Spleen (tissue), 11 donors: ENCODE measurements around the gene ARHGEF28. TPM values are rescaled to one million over a fixed set of nuclear protein-coding genes. Genes with fewer than 3 reads are reported as not detected.

ENCODE experiments used
- DNase-seq: peaks from one replicate; pipeline ENCODE4 v3.0.0-alpha.2; 2020
- H3K27ac ChIP-seq, 8 donors: fragments of 200-600 bp; sonication (generic) in 7 of 8; 1 replicate in 4 of 8; 2 replicates in 4 of 8; pipeline versions ENCODE4 v1.5.0 to v1.8.0; 2016 to 2021; ENCODE audit warnings: inconsistent platforms in 4 of 8, mild to moderate bottlenecking in 4 of 8, moderate library complexity in 1 of 8
- H3K27me3 ChIP-seq, 7 donors: fragments of 200-600 bp; sonication (generic) in 6 of 7; replicated peaks in 1 of 7; 1 replicate in 4 of 7; 2 replicates in 3 of 7; pipeline versions ENCODE4 v1.5.0 to v1.8.0; 2016 to 2021; ENCODE audit warnings: inconsistent platforms in 3 of 7, mild to moderate bottlenecking in 1 of 7
- H3K36me3 ChIP-seq, 6 donors: fragments of 200-600 bp; sonication (generic) in 5 of 6; 1 replicate in 4 of 6; 2 replicates in 2 of 6; pipeline versions ENCODE4 v1.5.0 to v1.8.0; 2016 to 2021; ENCODE audit warnings: inconsistent platforms in 2 of 6
- H3K4me1 ChIP-seq, 6 donors: fragments of 200-600 bp; sonication (generic) in 5 of 6; 1 replicate in 3 of 6; 2 replicates in 3 of 6; pipeline versions ENCODE4 v1.5.0 to v1.8.0; 2016 to 2021; ENCODE audit warnings: inconsistent platforms in 3 of 6
- H3K4me3 ChIP-seq, 8 donors: fragments of 200-600 bp; sonication (generic) in 7 of 8; 1 replicate in 4 of 8; 2 replicates in 4 of 8; pipeline versions ENCODE4 v1.5.0 to v1.8.0; 2016 to 2021; ENCODE audit warnings: inconsistent platforms in 4 of 8, mild to moderate bottlenecking in 4 of 8, moderate library complexity in 2 of 8
- H3K9me3 ChIP-seq, 8 donors: fragments of 200-600 bp; sonication (generic) in 7 of 8; 1 replicate in 4 of 8; 2 replicates in 4 of 8; pipeline versions ENCODE4 v1.5.0 to v1.8.0; 2016 to 2021; ENCODE audit warnings: inconsistent platforms in 4 of 8
- POLR2A ChIP-seq, 3 donors: fragments of 450-650 bp; IDR thresholded peaks; one replicate each; pipeline ENCODE4 v1.5.1; 2017; ENCODE audit warnings: antibody characterized with exemption in 3 of 3, mild to moderate bottlenecking in 1 of 3
- POLR2AphosphoS5 ChIP-seq, 3 donors: sonication (generic); formaldehyde crosslinking; IDR thresholded peaks; one replicate each; pipeline ENCODE4 v1.5.1; 2017; ENCODE audit warnings: antibody characterized with exemption in 3 of 3
- WGBS, 5 donors: extraction: QIAGEN DNeasy Blood & Tissue Kit in 3 of 5; methylation state at CpG; one replicate each; pipeline versions ENCODE4 v1.1.5 to v1.1.7; 2013 to 2018; 5-methylcytosine and 5-hydroxymethylcytosine counted together
- intact Hi-C: fragments of 100-400 bp; cut with DNase I; formaldehyde crosslinking; loops from one replicate; pipeline ENCODE4 v1.15.0; 2023; ENCODE audit warnings: low total_unique reads
- polyA plus RNA-seq, 3 donors: library from polyadenylated mRNA; stranded (reverse); fragments of 200-250 nt; gene quantifications; one replicate each; pipeline ENCODE4 v1.2.1, GENCODE V29; 2013
- total RNA-seq, 7 donors: library from RNA; depleted of rRNA in 3 of 7; stranded (reverse); fragments of >200 nt in 3 of 7; fragmentation: NEBNext Ultra II Directional in 4 of 7; extraction: Animal tissue kit (Norgen Biotek cat#: 25700) in 4 of 7; gene quantifications; one replicate each; pipeline versions ENCODE4 v1.1.0 to v1.2.1, GENCODE V29; 2016 to 2021
- TF ChIP-seq, protein P1 (sequence below), 11 experiments: fragments of 200-600 bp in 7 of 11; fragments of 450-650 bp in 4 of 11; sonication (generic) in 4 of 11; IDR thresholded peaks in 8 of 11; conservative IDR thresholded peaks in 3 of 11; 1 replicate in 7 of 11; 2 replicates in 4 of 11; pipeline versions ENCODE4 v1.4.0 to v1.8.0; 2016 to 2021; ENCODE audit warnings: antibody characterized with exemption in 11 of 11, inconsistent platforms in 4 of 11, mild to moderate bottlenecking in 1 of 11
- donor health status: healthy with polysubstance abuse.
- donor health status: DM: no; HTN: no; CAD: no; lungs with moderate emphysema.
- donor health status: DM: no; HTN: no; CAD: no.
- donor health status: Bipolar disorder and iron deficiency.
- donor health status: healthy.
- donor health status: DM: no; HTN: no; CAD: no.
- donor health status: DM: yes; HTN: yes; CAD: no.

ARHGEF28 gene
- total and polyA plus RNA-seq, 10 donors = 0.53 to 17.5 (median 8.8) TPM

DNA sequence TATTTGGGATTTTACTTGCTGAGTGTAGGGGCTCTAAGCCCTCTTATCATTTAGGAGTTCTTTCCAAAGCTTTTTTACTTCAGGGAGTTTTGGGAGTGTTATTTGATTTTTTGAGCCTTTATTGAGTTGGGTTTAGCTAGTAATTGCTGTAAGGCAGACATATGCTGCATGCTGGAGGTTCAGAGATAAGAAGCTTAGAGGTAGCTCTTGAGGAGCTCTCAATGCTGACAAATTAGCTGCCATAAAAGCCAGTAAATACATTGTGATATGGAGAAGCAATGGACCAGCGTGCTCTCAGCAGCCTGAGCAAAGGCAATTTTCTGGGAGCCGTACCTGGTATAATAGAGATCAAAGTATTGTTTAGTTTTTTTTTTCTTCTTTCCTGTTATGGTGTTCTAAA lies 11.6 kb downstream of the ARHGEF28 start:
- DNase-seq = no peak
- 89 to 99% (median 92%) methylated on average over 2 of the region's 2 CpGs for WGBS, 5 donors
- no peak for TF ChIP-seq POLR2AphosphoS5 (IDR thresholded peaks at IDR 0.05)
- TF ChIP-seq, protein P1, sequence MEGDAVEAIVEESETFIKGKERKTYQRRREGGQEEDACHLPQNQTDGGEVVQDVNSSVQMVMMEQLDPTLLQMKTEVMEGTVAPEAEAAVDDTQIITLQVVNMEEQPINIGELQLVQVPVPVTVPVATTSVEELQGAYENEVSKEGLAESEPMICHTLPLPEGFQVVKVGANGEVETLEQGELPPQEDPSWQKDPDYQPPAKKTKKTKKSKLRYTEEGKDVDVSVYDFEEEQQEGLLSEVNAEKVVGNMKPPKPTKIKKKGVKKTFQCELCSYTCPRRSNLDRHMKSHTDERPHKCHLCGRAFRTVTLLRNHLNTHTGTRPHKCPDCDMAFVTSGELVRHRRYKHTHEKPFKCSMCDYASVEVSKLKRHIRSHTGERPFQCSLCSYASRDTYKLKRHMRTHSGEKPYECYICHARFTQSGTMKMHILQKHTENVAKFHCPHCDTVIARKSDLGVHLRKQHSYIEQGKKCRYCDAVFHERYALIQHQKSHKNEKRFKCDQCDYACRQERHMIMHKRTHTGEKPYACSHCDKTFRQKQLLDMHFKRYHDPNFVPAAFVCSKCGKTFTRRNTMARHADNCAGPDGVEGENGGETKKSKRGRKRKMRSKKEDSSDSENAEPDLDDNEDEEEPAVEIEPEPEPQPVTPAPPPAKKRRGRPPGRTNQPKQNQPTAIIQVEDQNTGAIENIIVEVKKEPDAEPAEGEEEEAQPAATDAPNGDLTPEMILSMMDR (IDR thresholded peaks at IDR 0.05 in 8 of 11, conservative IDR thresholded peaks at IDR 0.05 in 3 of 11) = no peak
- no peak for TF ChIP-seq POLR2A (IDR thresholded peaks at IDR 0.05)
- intact Hi-C loops = no loop called here
- Histone ChIP-seq H3K27ac (no peak overlapping the region), H3K9me3 (no peaks in the 10 kb centered on the region), H3K4me3 (no peak overlapping the region), H3K36me3 (no peaks in the 10 kb centered on the region), H3K27me3 (no peaks in the 10 kb centered on the region), H3K4me1 (peaks cover 0 to 6% (median 1%) of the 10 kb centered on the region in 6 donors)

DNA sequence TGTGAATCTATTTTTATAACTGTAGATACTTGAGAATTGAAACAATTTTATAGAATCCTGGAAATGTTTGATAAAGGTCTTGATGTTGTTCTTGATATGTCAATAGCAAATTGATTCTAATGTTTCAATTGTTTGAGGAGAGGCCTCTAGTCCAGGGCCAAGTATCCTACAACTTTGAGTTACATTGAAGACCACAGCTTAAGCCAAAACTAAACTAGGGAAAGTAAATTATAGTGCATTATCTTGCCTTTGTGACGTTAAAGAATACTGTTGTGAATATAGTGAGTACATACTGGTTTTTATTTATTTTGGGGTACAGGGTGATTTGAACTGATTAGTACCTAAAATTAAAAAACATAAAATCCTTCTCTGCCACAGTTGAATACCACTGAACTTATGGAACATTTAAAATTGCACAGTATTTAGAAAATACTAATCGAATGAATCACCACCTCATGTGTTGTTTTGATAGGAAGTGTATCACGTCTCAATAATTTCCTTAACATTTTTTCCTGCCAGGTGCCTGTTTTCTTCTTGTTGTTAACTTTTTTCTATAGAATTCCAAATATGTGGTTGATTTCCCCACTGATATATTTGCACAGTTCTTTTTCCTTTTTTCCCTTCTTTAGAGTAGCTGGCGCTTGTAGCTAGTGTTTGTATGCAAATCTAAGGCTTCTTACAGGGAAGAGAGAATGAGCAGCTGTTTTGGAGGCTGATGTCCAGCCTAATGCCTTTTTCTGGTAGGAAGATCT lies 12.5 kb downstream of the ARHGEF28 start:
- H3K4me3 ChIP-seq = no peak overlapping the region
- no peak for DNase-seq
- 60 to 73% (median 62%) methylated on average over 4 of the region's 4 CpGs for WGBS, 5 donors
- peaks cover 0 to 6% (median 1%) of the 10 kb centered on the region in 6 donors for H3K4me1 ChIP-seq
- no peaks in the 10 kb centered on the region for H3K27me3 ChIP-seq
- no peaks in the 10 kb centered on the region for H3K9me3 ChIP-seq
- peak overlapping the region in 2 of 8 donors; percentile 22 to 36 for H3K27ac ChIP-seq
- no peaks in the 10 kb centered on the region for H3K36me3 ChIP-seq
- TF ChIP-seq POLR2A (IDR thresholded peaks at IDR 0.05) (no peak), POLR2AphosphoS5 (IDR thresholded peaks at IDR 0.05) (no peak)
- TF ChIP-seq, protein P1 (IDR thresholded peaks at IDR 0.05 in 8 of 11, conservative IDR thresholded peaks at IDR 0.05 in 3 of 11) = no peak
- intact Hi-C loops = no loop called here

DNA sequence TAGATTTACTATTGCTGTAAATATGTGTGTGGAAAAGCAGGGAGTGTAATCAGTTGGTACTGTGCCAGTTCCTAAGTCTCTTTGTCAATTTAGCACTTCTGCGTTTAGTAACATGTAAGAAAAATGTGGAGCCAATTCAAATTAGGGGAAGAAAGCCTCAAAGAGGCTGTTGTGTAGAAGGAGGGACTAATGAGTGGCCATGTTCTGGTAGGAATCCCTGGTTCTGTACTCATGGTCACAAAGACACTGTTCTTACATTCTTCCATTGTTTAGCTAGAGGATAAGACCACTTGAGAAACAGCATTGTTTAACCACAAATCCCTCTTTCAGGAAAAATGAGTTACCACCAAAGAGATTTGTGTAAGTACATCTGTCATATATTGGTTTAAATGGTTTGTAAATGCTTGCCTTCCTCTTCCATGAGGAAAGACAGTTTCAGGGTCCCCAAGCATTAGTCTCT lies 14.9 kb downstream of the ARHGEF28 start:
- WGBS, 5 donors = 17 to 26% (median 20%) methylated on average over 1 of the region's 1 CpG
- H3K27ac ChIP-seq = peak overlapping the region in 5 of 8 donors; percentile 5 to 35 (median 20)
- intact Hi-C loops = no loop called here
- H3K9me3 ChIP-seq = no peaks in the 10 kb centered on the region
- H3K4me3 ChIP-seq = no peak overlapping the region
- peaks cover 0 to 6% (median 1%) of the 10 kb centered on the region in 6 donors for H3K4me1 ChIP-seq
- H3K27me3 ChIP-seq = no peaks in the 10 kb centered on the region
- DNase-seq = no peak
- TF ChIP-seq, protein P1 (IDR thresholded peaks at IDR 0.05 in 8 of 11, conservative IDR thresholded peaks at IDR 0.05 in 3 of 11) = no peak
- TF ChIP-seq POLR2A (IDR thresholded peaks at IDR 0.05) = no peak
- TF ChIP-seq POLR2AphosphoS5 (IDR thresholded peaks at IDR 0.05) = no peak
- H3K36me3 ChIP-seq = no peaks in the 10 kb centered on the region

DNA sequence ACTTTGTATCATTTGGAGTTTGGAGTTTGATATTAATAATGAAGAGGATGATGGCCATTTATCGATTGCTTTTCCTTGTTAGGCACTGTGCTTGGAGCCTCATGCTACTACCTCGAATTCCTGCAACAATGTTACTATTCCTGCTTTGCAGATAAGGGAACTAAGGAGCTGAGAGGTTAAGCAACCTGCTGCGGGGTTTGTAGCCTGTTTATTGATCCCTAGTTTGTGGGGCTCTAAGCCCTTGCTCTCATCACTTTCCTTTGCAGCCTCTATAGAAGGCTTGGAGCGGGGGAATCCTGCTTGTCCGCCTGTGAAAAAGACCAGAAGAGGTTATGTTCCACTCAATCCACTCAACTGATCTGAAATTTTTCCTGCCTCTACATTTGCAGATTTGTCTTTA lies 15.8 kb downstream of the ARHGEF28 start:
- Histone ChIP-seq H3K4me1 (peaks cover 0 to 6% (median 1%) of the 10 kb centered on the region in 6 donors), H3K27me3 (no peaks in the 10 kb centered on the region), H3K9me3 (no peaks in the 10 kb centered on the region), H3K36me3 (no peaks in the 10 kb centered on the region), H3K4me3 (no peak overlapping the region), H3K27ac (no peak overlapping the region)
- WGBS, 5 donors = 74 to 91% (median 82%) methylated on average over 5 of the region's 5 CpGs
- intact Hi-C loops = no loop called here
- no peak for TF ChIP-seq POLR2A (IDR thresholded peaks at IDR 0.05)
- no peak for TF ChIP-seq POLR2AphosphoS5 (IDR thresholded peaks at IDR 0.05)
- TF ChIP-seq, protein P1 (IDR thresholded peaks at IDR 0.05 in 8 of 11, conservative IDR thresholded peaks at IDR 0.05 in 3 of 11) = no peak
- no peak for DNase-seq
